ENCODE measurements around the gene FAR1. TPM values are rescaled to one million over a fixed set of nuclear protein-coding genes. Genes with fewer than 3 reads are reported as not detected.
"Not testable (repeated sequence)": the region's sequence is repeated elsewhere in the genome, so short reads cannot be mapped to it uniquely, and the experiment has no call there.

FAR1 gene
- polyA plus RNA-seq (ENCODE audit: insufficient read length in 4 of 4): 10 to 100 TPM; 59.0 to 80.4 (median 70.4) TPM

- peak; percentile 91 to 97 (median 92) for DNase-seq (ENCODE audit: low read depth in 4 of 4, low spot score in 3 of 4)
Measured at GRCh38 chr11:13668102-13668956, at the start of gene FAR1. TSS of gene FAR1 (plus strand) at chr11:13668668. CDS start at chr11:13694766, 26,098 bp downstream.

- no peak for DNase-seq (ENCODE audit: low read depth in 4 of 4, low spot score in 3 of 4)
Measured at GRCh38 chr11:13620063-13620462, 48.4 kb upstream of the FAR1 start.

GRCh38 chr11:13626818-13627217, 41.6 kb upstream of the FAR1 start:
- DNase-seq (ENCODE audit: low read depth in 4 of 4, low spot score in 3 of 4): not testable (repeated sequence)

- DNase-seq (ENCODE audit: low read depth in 4 of 4, low spot score in 3 of 4): not testable (repeated sequence)
Measured at GRCh38 chr11:13628634-13629033, 39.8 kb upstream of the FAR1 start.

GRCh38 chr11:13629779-13630178, 38.7 kb upstream of the FAR1 start:
- DNase-seq (ENCODE audit: low read depth in 4 of 4, low spot score in 3 of 4): no peak

- no peak for DNase-seq (ENCODE audit: low read depth in 4 of 4, low spot score in 3 of 4)
Measured at GRCh38 chr11:13635290-13635689, 33.2 kb upstream of the FAR1 start.

GRCh38 chr11:13635804-13636203, 32.7 kb upstream of the FAR1 start:
- DNase-seq (ENCODE audit: low read depth in 4 of 4, low spot score in 3 of 4): no peak

- DNase-seq (ENCODE audit: low read depth in 4 of 4, low spot score in 3 of 4): no peak
Measured at GRCh38 chr11:13637125-13638069, 31.1 kb upstream of the FAR1 start.

- no peak for DNase-seq (ENCODE audit: low read depth in 4 of 4, low spot score in 3 of 4)
Measured at GRCh38 chr11:13638422-13638821, 30.0 kb upstream of the FAR1 start.

GRCh38 chr11:13644997-13645687, 23.3 kb upstream of the FAR1 start:
- no peak for DNase-seq (ENCODE audit: low read depth in 4 of 4, low spot score in 3 of 4)

GRCh38 chr11:13647391-13647790, 21.1 kb upstream of the FAR1 start:
- DNase-seq (ENCODE audit: low read depth in 4 of 4, low spot score in 3 of 4): no peak

GRCh38 chr11:13649619-13650018, 18.8 kb upstream of the FAR1 start:
- DNase-seq (ENCODE audit: low read depth in 4 of 4, low spot score in 3 of 4): no peak

- DNase-seq (ENCODE audit: low read depth in 4 of 4, low spot score in 3 of 4): not testable (repeated sequence)
Measured at GRCh38 chr11:13651515-13651914, 17.0 kb upstream of the FAR1 start.

GRCh38 chr11:13661074-13661623, 7.3 kb upstream of the FAR1 start:
- no peak for DNase-seq (ENCODE audit: low read depth in 4 of 4, low spot score in 3 of 4)

GRCh38 chr11:13663631-13664071, 4.8 kb upstream of the FAR1 start:
- DNase-seq (ENCODE audit: low read depth in 4 of 4, low spot score in 3 of 4): no peak

GRCh38 chr11:13664351-13664750, 4.1 kb upstream of the FAR1 start:
- no peak for DNase-seq (ENCODE audit: low read depth in 4 of 4, low spot score in 3 of 4)

- no peak for DNase-seq (ENCODE audit: low read depth in 4 of 4, low spot score in 3 of 4)
Measured at GRCh38 chr11:13666708-13667107, 1.8 kb upstream of the FAR1 start.

GRCh38 chr11:13667245-13667644, 1.2 kb upstream of the FAR1 start:
- no peak for DNase-seq (ENCODE audit: low read depth in 4 of 4, low spot score in 3 of 4)

- no peak for DNase-seq (ENCODE audit: low read depth in 4 of 4, low spot score in 3 of 4)
Measured at GRCh38 chr11:13667795-13668101, 720 bp upstream of the FAR1 start.

GRCh38 chr11:13668957-13669521, 571 bp downstream of the FAR1 start:
- DNase-seq (ENCODE audit: low read depth in 4 of 4, low spot score in 3 of 4): peak in 3 of 4 donors; percentile 6 to 34 (median 22)

All from right renal pelvis (tissue), 4 donors.